ENCODE measurements around the gene USP14.

DNA sequence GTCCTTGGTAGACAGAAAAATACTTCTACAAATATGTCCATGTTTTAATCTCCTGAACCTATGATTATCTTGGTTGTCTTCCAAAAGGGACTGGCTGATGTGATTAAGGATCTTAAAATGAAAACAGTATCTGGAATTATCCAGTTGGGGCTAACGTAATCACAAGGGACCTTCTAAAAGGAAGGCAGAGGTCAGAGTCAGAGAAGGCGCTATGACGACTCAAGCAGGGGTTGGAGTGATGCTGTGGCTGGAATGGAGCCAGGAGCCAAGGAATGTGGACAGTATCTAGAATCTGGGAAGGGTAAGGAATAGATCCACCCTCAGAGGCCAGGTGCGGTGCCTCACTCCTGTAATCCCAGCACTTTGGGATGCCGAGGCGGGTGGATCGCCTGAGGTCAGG, 4.2 kb upstream of the USP14 start:
- TF ChIP-seq SP1 (IDR thresholded peaks at IDR 0.05) (no peak), TARDBP (IDR thresholded peaks at IDR 0.05) (no peak), ELF4 (IDR thresholded peaks at IDR 0.05) (no peak), FOXM1 (IDR thresholded peaks at IDR 0.05; ENCODE audit: borderline replicate concordance) (no peak), NFRKB (IDR thresholded peaks at IDR 0.05) (no peak), SUZ12 (IDR thresholded peaks at IDR 0.05) (no peak), BHLHE40 (IDR thresholded peaks at IDR 0.05; ENCODE audit: borderline replicate concordance) (no peak), FOXK2 (IDR thresholded peaks at IDR 0.05) (no peak)
- TF ChIP-seq, protein P1, sequence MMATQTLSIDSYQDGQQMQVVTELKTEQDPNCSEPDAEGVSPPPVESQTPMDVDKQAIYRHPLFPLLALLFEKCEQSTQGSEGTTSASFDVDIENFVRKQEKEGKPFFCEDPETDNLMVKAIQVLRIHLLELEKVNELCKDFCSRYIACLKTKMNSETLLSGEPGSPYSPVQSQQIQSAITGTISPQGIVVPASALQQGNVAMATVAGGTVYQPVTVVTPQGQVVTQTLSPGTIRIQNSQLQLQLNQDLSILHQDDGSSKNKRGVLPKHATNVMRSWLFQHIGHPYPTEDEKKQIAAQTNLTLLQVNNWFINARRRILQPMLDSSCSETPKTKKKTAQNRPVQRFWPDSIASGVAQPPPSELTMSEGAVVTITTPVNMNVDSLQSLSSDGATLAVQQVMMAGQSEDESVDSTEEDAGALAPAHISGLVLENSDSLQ (IDR thresholded peaks at IDR 0.05) = no peak

Data from HEK293T (cell line).